HepG2 (cell line): ENCODE results near the gene NGEF. TPM values are rescaled to one million over a fixed set of nuclear protein-coding genes. Genes with fewer than 3 reads are reported as not detected.

Experiments used
- HDAC1 ChIP-seq: sonication (generic); formaldehyde crosslinking; IDR thresholded peaks from 2 replicates; pipeline ENCODE4 v1.5.1; 2020; ENCODE audit warnings: mild to moderate bottlenecking, missing genetic modification reagents
- HMG20B ChIP-seq: conservative IDR thresholded peaks from 2 replicates; pipeline ENCODE4 v1.6.1; 2016; ENCODE audit warnings: missing genetic modification reagents, missing compliant biosample characterization
- MAFF ChIP-seq: IDR thresholded peaks from 2 replicates; pipeline ENCODE4 v1.6.1; 2011; ENCODE audit warnings: low read depth, low read length, improper control_type of control experiment
- MEF2D ChIP-seq: sonication (generic); formaldehyde crosslinking; IDR thresholded peaks from 2 replicates; pipeline ENCODE4 v1.5.1; 2020; ENCODE audit warnings: mild to moderate bottlenecking, missing genetic modification reagents
- NFYC ChIP-seq: IDR thresholded peaks from 2 replicates; pipeline ENCODE4 v1.6.1; 2016; ENCODE audit warnings: missing genetic modification reagents, missing compliant biosample characterization
- SMAD1 ChIP-seq: sonication (generic); formaldehyde crosslinking; IDR thresholded peaks from 2 replicates; pipeline ENCODE4 v1.4.0; 2020; ENCODE audit warnings: missing genetic modification reagents, low read depth, mild to moderate bottlenecking, borderline replicate concordance
- SNAPC4 ChIP-seq: sonication (generic); formaldehyde crosslinking; IDR thresholded peaks from 2 replicates; pipeline ENCODE4 v1.4.0; 2020; ENCODE audit warnings: mild to moderate bottlenecking, missing genetic modification reagents
- ZNF180 ChIP-seq: sonication (generic); formaldehyde crosslinking; IDR thresholded peaks from 2 replicates; pipeline ENCODE4 v1.4.0; 2020; ENCODE audit warnings: low read depth, missing genetic modification reagents, borderline replicate concordance
- ZNF263 ChIP-seq: sonication (generic); formaldehyde crosslinking; IDR thresholded peaks from 2 replicates; pipeline ENCODE4 v1.4.0; 2020; ENCODE audit warnings: missing genetic modification reagents
- ZNF460 ChIP-seq: sonication (generic); formaldehyde crosslinking; IDR thresholded peaks from 2 replicates; pipeline ENCODE4 v1.5.1; 2020; ENCODE audit warnings: missing genetic modification reagents, mild to moderate bottlenecking, borderline replicate concordance
- ZNF510 ChIP-seq: sonication (generic); formaldehyde crosslinking; IDR thresholded peaks from 2 replicates; pipeline ENCODE4 v1.4.0; 2020; ENCODE audit warnings: low read depth, mild to moderate bottlenecking, missing genetic modification reagents
- polyA plus RNA-seq, 8 experiments: library from polyadenylated mRNA; depleted of rRNA in 3 of 8; stranded (reverse) in 7 of 8; unstranded in 1 of 8; fragments of >200 nt; fragmentation: Illumina TruSeq in 4 of 8; extraction: Trizol in 4 of 8; gene quantifications; 2 replicates each; pipeline versions ENCODE4 v1.2.1 to v1.2.3, GENCODE V29; 2011 to 2016; ENCODE audit warnings: low read depth in 4 of 8, missing spikeins in 1 of 8, mixed read lengths in 1 of 8; ENCODE audit not compliant: insufficient read depth in 1 of 8
- total RNA-seq, 5 experiments: library from RNA; depleted of rRNA; stranded (reverse); fragments of >200 nt; fragmentation: Illumina TruSeq; extraction: Trizol; gene quantifications; 2 replicates each; pipeline ENCODE4 v1.2.3, GENCODE V29; 2016; ENCODE audit warnings: low read depth in 1 of 5
- TF ChIP-seq, protein P1 (sequence below): sonication (generic); formaldehyde crosslinking; IDR thresholded peaks from 2 replicates; pipeline ENCODE4 v1.4.0; 2020; ENCODE audit warnings: missing genetic modification reagents, mild to moderate bottlenecking, borderline replicate concordance
- TF ChIP-seq, protein P2 (sequence below): sonication (generic); formaldehyde crosslinking; IDR thresholded peaks from 2 replicates; pipeline ENCODE4 v1.8.0; 2022; ENCODE audit warnings: missing genetic modification reagents, mild to moderate bottlenecking, borderline replicate concordance

Gene NGEF
- total and polyA plus RNA-seq, 2 of the 13 experiments (the other 11 are each of a cell fraction or from before 2014, with no cell fraction given): 14.4 to 36.9 TPM

GRCh38 chr2:233059797-233060500 lies 46.9 kb upstream of the NGEF start, which contains the start of gene INPP5D (continued):
- TF ChIP-seq, protein P1, sequence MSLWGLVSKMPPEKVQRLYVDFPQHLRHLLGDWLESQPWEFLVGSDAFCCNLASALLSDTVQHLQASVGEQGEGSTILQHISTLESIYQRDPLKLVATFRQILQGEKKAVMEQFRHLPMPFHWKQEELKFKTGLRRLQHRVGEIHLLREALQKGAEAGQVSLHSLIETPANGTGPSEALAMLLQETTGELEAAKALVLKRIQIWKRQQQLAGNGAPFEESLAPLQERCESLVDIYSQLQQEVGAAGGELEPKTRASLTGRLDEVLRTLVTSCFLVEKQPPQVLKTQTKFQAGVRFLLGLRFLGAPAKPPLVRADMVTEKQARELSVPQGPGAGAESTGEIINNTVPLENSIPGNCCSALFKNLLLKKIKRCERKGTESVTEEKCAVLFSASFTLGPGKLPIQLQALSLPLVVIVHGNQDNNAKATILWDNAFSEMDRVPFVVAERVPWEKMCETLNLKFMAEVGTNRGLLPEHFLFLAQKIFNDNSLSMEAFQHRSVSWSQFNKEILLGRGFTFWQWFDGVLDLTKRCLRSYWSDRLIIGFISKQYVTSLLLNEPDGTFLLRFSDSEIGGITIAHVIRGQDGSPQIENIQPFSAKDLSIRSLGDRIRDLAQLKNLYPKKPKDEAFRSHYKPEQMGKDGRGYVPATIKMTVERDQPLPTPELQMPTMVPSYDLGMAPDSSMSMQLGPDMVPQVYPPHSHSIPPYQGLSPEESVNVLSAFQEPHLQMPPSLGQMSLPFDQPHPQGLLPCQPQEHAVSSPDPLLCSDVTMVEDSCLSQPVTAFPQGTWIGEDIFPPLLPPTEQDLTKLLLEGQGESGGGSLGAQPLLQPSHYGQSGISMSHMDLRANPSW (CRISPR knock-in tag): no peak
- TF ChIP-seq, protein P2, sequence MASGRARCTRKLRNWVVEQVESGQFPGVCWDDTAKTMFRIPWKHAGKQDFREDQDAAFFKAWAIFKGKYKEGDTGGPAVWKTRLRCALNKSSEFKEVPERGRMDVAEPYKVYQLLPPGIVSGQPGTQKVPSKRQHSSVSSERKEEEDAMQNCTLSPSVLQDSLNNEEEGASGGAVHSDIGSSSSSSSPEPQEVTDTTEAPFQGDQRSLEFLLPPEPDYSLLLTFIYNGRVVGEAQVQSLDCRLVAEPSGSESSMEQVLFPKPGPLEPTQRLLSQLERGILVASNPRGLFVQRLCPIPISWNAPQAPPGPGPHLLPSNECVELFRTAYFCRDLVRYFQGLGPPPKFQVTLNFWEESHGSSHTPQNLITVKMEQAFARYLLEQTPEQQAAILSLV (CRISPR knock-in tag): 0 out of 2 replicates have a peak, but pooled peaks have one; percentile 32
- TF ChIP-seq ZNF263 (CRISPR knock-in tag) (peak; percentile 69), NFYC (CRISPR knock-in tag) (no peak), HDAC1 (CRISPR knock-in tag) (peak; percentile 19; the same call in 1 of the 2 replicates), ZNF460 (CRISPR knock-in tag) (no peak), SMAD1 (0 out of 2 replicates have a peak, but pooled peaks have one; percentile 55), ZNF180 (CRISPR knock-in tag) (peak; percentile 40; the same call in 1 of the 2 replicates), MAFF (no peak), HMG20B (CRISPR knock-in tag) (no peak; the same call in 1 of the 2 replicates), MEF2D (CRISPR knock-in tag) (no peak), SNAPC4 (CRISPR knock-in tag) (peak; percentile 41), ZNF510 (CRISPR knock-in tag) (no peak)
